Loucy (cell line): ENCODE results near the gene HTRA3.

Source experiments
- H2AFZ ChIP-seq: fragments of 200-600 bp; sonication (generic); 2 replicates; pipeline ENCODE4 v1.6.0; 2016; ENCODE audit warnings: antibody characterized with exemption, mild to moderate bottlenecking, low read length, moderate library complexity
- H3F3A ChIP-seq: fragments of 200-600 bp; 2 replicates; pipeline ENCODE4 v1.6.0; 2016; ENCODE audit warnings: antibody characterized with exemption, low read depth, mild to moderate bottlenecking
- H3K27me3 ChIP-seq: fragments of 200-600 bp; sonication (generic); 2 replicates; pipeline ENCODE4 v1.6.1; 2014; ENCODE audit warnings: low read length, mild to moderate bottlenecking; ENCODE audit not compliant: insufficient read depth, poor library complexity, severe bottlenecking
- H3K36me3 ChIP-seq: fragments of 200-600 bp; sonication (generic); 2 replicates; pipeline ENCODE4 v1.6.1; 2016; ENCODE audit warnings: low read length; ENCODE audit not compliant: insufficient read depth
- H3K4me1 ChIP-seq: fragments of 200-600 bp; sonication (generic); 2 replicates; pipeline ENCODE4 v1.5.1; 2014; ENCODE audit warnings: low read length, mild to moderate bottlenecking; ENCODE audit not compliant: insufficient read depth, poor library complexity, severe bottlenecking
- H3K4me2 ChIP-seq: fragments of 200-600 bp; sonication (generic); 2 replicates; pipeline ENCODE4 v1.6.0; 2014; ENCODE audit warnings: antibody characterized with exemption, low read length, low read depth, mild to moderate bottlenecking; ENCODE audit not compliant: poor library complexity, severe bottlenecking
- H3K4me3 ChIP-seq: fragments of 200-600 bp; sonication (generic); 2 replicates; pipeline ENCODE4 v1.5.1; 2014; ENCODE audit warnings: low read length, mild to moderate bottlenecking, mixed read lengths; ENCODE audit not compliant: poor library complexity, severe bottlenecking
- H3K79me2 ChIP-seq: fragments of 200-600 bp; sonication (generic); 2 replicates; pipeline ENCODE4 v1.6.1; 2014; ENCODE audit warnings: low read length; ENCODE audit not compliant: insufficient read depth
- H3K9ac ChIP-seq: fragments of 200-600 bp; sonication (generic); 2 replicates; pipeline ENCODE4 v1.6.0; 2014; ENCODE audit warnings: mild to moderate bottlenecking, low read depth, low read length, moderate library complexity; ENCODE audit not compliant: poor library complexity, severe bottlenecking
- H3K9me2 ChIP-seq: fragments of 200-600 bp; sonication (generic); replicated peaks from 2 replicates; pipeline ENCODE4 v1.6.1; 2016; ENCODE audit warnings: low read depth, low read length, mixed read lengths
- H3K9me3 ChIP-seq: fragments of 200-600 bp; sonication (generic); 2 replicates; pipeline ENCODE4 v1.6.1; 2014; ENCODE audit warnings: mild to moderate bottlenecking, antibody characterized with exemption, low read length, low read depth; ENCODE audit not compliant: insufficient read depth
- H4K20me1 ChIP-seq: fragments of 200-600 bp; sonication (generic); 2 replicates; pipeline ENCODE4 v1.6.0; 2014; ENCODE audit warnings: antibody characterized with exemption, low read length, mild to moderate bottlenecking; ENCODE audit not compliant: insufficient read depth, poor library complexity, severe bottlenecking
- CTCF ChIP-seq: fragments of 200-600 bp; sonication (generic); conservative IDR thresholded peaks from 2 replicates; pipeline ENCODE4 v1.5.1; 2014; ENCODE audit warnings: mild to moderate bottlenecking, antibody characterized with exemption, low read length
- EZH2phosphoT487 ChIP-seq: fragments of 200-600 bp; IDR thresholded peaks from 2 replicates; pipeline ENCODE4 v1.6.1; 2018; ENCODE audit warnings: antibody characterized with exemption, mild to moderate bottlenecking, moderate library complexity, borderline replicate concordance

The HTRA3 gene

GRCh38 chr4:8268211-8268610 lies 1.3 kb upstream of the HTRA3 start:
- H3K4me3 ChIP-seq: no peak overlapping the region
- no peak overlapping the region for H3K9ac ChIP-seq
- H3K4me2 ChIP-seq: no peak overlapping the region

GRCh38 chr4:8268901-8269534 lies 536 bp upstream of the HTRA3 start:
- Histone ChIP-seq H3K36me3 (no peaks in the 10 kb centered on the region), H3K4me2 (no peak overlapping the region), H4K20me1 (no peaks in the 10 kb centered on the region), H3K4me3 (no peak overlapping the region), H3K4me1 (no peaks in the 10 kb centered on the region), H3K9me2 (no peaks in the 10 kb centered on the region), H2AFZ (no peak overlapping the region), H3K9ac (no peak overlapping the region), H3K27me3 (no peaks in the 10 kb centered on the region), H3F3A (no peaks in the 10 kb centered on the region), H3K79me2 (no peaks in the 10 kb centered on the region), H3K9me3 (no peaks in the 10 kb centered on the region)
- no peak for TF ChIP-seq CTCF
- TF ChIP-seq EZH2phosphoT487: no peak

More at GRCh38 chr4:8268211-8268610, 1.3 kb upstream of the HTRA3 start:
- Histone ChIP-seq H3K27me3 (no peaks in the 10 kb centered on the region), H2AFZ (no peak overlapping the region), H3K4me1 (no peaks in the 10 kb centered on the region), H3K9me3 (no peaks in the 10 kb centered on the region), H3K9me2 (no peaks in the 10 kb centered on the region), H3K79me2 (no peaks in the 10 kb centered on the region), H4K20me1 (no peaks in the 10 kb centered on the region), H3K36me3 (no peaks in the 10 kb centered on the region), H3F3A (no peaks in the 10 kb centered on the region)
- TF ChIP-seq EZH2phosphoT487 (no peak), CTCF (no peak)

- no peaks in the 10 kb centered on the region for H3K27me3 ChIP-seq
- H3K4me1 ChIP-seq: no peaks in the 10 kb centered on the region
- no peaks in the 10 kb centered on the region for H3K36me3 ChIP-seq
- no peaks in the 10 kb centered on the region for H4K20me1 ChIP-seq
- H3K9me3 ChIP-seq: no peaks in the 10 kb centered on the region
- H3K4me2 ChIP-seq: no peak overlapping the region
- no peaks in the 10 kb centered on the region for H3F3A ChIP-seq
- TF ChIP-seq EZH2phosphoT487: no peak
- no peak for TF ChIP-seq CTCF
- H3K4me3 ChIP-seq: no peak overlapping the region
- H3K9me2 ChIP-seq: no peaks in the 10 kb centered on the region
- H3K79me2 ChIP-seq: no peaks in the 10 kb centered on the region
- no peak overlapping the region for H2AFZ ChIP-seq
- no peak overlapping the region for H3K9ac ChIP-seq
Measured at GRCh38 chr4:8270418-8270771, 841 bp downstream of the HTRA3 start.
